ENCODE data around the gene TNRC18. TPM values are rescaled to one million over a fixed set of nuclear protein-coding genes. Genes with fewer than 3 reads are reported as not detected.

Gene TNRC18
- total RNA-seq, 5 donors from 2014 or later (not counting 1 experiment from before 2014, with no cell fraction given), result 58.8 to 71.0 (median 62.6) TPM

DNA sequence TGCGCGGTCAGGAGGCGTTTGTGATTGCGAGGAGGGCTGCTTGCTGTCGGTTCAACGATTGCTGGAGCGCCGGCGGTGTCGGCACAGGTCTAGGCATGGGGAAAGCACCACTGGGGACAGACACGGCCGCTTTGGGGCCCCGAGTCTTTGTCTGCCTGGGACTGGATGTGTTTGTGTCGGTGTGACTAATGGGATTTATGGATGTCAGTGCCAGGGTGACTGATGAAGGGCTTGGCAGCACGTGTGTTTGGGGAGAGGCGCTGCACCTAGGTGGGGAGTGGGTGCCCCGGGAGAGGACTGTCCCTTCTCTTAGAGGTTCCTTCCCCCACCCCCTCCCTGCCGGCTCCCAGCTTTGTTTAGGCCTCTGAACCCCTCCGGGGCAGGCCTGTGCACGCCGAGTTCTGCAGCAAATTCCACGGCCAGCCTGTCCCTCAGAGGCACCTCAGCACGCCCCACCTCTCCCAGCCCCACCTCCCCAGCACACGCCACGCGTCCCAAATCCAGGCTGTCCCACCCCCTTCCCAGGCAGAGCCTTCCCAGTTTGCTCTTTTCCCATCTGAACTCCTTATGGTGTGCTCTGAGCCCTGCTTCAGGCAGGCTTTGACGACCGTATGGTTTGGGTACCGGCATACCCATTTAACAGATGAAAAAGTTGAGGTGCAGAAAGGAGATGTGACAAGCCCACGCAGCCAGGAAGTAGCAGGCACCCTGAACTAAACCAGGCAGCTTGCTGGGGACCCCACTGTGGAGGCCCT lies 6.4 kb upstream of the TNRC18 start:
- Mint-ChIP-seq H3K36me3 (peaks cover 8% of the 10 kb centered on the region), H3K27me3 (peaks cover 42 to 80% of the 10 kb centered on the region in 2 donors), H3K9me3 (peaks cover 0 to 3% (median 0%) of the 10 kb centered on the region in 3 donors), H3K4me3 (peak overlapping the region in 1 of 3 donors; percentile 54), H3K4me1 (peaks cover 16 to 36% (median 26%) of the 10 kb centered on the region in 3 donors), H3K27ac (peak overlapping the region in 1 of 2 donors; percentile 39)
- Histone ChIP-seq H3K36me3 (ENCODE audit: control insufficient read depth in 2 of 2, extremely low read depth in 1 of 2, insufficient read depth in 1 of 2, low read length in 1 of 2) (no peaks in the 10 kb centered on the region), H3K4me1 (ENCODE audit: control insufficient read depth in 1 of 2, extremely low read depth in 1 of 2, insufficient read depth in 2 of 2, low read length in 2 of 2) (peaks cover 3 to 51% of the 10 kb centered on the region in 2 experiments), H3K9me3 (no peaks in the 10 kb centered on the region), H3K27me3 (replicated peaks in 1 of 2; ENCODE audit: control insufficient read depth in 2 of 2, extremely low read depth in 1 of 2, insufficient read depth in 2 of 2, low read length in 1 of 2) (peaks cover 0 to 84% of the 10 kb centered on the region in 2 experiments), H3K27ac (ENCODE audit: low read length) (no peak overlapping the region), H3K4me3 (ENCODE audit: control insufficient read depth in 1 of 2, extremely low read depth in 1 of 2, low read length in 1 of 2) (no peak overlapping the region)
- peak in 1 of 4 experiments; percentile 23 for ATAC-seq (replicated peaks in 1 of 4)
- peak in 1 of 35 experiments; percentile 23 for DNase-seq
- 22% methylated on average over 23 of the region's 30 CpGs for WGBS (ENCODE audit: insufficient coverage)
- ChIA-PET CTCF (no interaction called here), POLR2A (no interaction called here)

DNA sequence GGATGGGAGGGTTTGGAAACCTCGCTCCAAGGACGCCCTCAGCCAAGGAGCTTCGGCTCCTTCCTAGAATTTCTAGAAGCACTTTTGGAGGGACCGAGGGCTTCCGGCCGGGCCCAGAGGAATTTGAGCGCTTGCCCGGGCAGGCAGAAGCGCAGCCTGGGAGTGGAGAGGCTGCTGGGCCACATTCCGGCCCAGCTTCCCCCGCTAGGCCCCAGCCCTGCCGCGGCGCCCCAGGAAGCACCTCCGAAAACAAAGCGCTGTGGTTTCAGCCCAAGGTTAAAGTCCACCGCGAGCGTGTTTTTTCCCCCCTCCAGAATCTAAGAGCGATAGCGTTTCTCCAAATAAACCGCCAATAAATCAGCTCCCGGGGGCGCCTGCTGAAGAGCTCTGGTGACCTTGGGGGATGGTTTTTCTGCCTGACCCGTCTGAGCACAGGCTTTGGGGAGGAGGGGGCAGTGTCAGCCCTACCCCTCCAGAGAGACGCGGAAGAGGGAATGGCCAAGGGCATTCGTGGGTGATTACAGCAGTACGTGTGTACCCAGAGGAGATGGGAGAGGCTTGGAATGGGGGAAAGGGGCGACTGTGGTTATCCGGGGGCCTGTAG lies 5.7 kb upstream of the TNRC18 start:
- peak overlapping the region in 1 of 2 donors; percentile 20 for H3K27ac Mint-ChIP-seq
- H3K27me3 Mint-ChIP-seq, result peaks cover 47 to 79% of the 10 kb centered on the region in 2 donors
- WGBS (ENCODE audit: insufficient coverage), result 3% methylated on average over 18 of the region's 31 CpGs
- DNase-seq, result no peak
- peak in 1 of 4 experiments; percentile 17 for ATAC-seq (replicated peaks in 1 of 4)
- H3K4me1 Mint-ChIP-seq, result peaks cover 23 to 43% (median 31%) of the 10 kb centered on the region in 3 donors
- H3K4me3 Mint-ChIP-seq, result peak overlapping the region in 1 of 3 donors; percentile 54
- H3K9me3 Mint-ChIP-seq, result peaks cover 0 to 3% (median 0%) of the 10 kb centered on the region in 3 donors
- POLR2A ChIA-PET, result no interaction called here
- Histone ChIP-seq H3K4me1 (ENCODE audit: control insufficient read depth in 1 of 2, extremely low read depth in 1 of 2, insufficient read depth in 2 of 2, low read length in 2 of 2) (peaks cover 5 to 57% of the 10 kb centered on the region in 2 experiments), H3K36me3 (ENCODE audit: control insufficient read depth in 2 of 2, extremely low read depth in 1 of 2, insufficient read depth in 1 of 2, low read length in 1 of 2) (no peaks in the 10 kb centered on the region), H3K27me3 (replicated peaks in 1 of 2; ENCODE audit: control insufficient read depth in 2 of 2, extremely low read depth in 1 of 2, insufficient read depth in 2 of 2, low read length in 1 of 2) (peaks cover 0 to 89% of the 10 kb centered on the region in 2 experiments), H3K27ac (ENCODE audit: low read length) (no peak overlapping the region), H3K4me3 (ENCODE audit: control insufficient read depth in 1 of 2, extremely low read depth in 1 of 2, low read length in 1 of 2) (no peak overlapping the region), H3K9me3 (no peaks in the 10 kb centered on the region)
- CTCF ChIA-PET, result no interaction called here
- H3K36me3 Mint-ChIP-seq, result peaks cover 3% of the 10 kb centered on the region

DNA sequence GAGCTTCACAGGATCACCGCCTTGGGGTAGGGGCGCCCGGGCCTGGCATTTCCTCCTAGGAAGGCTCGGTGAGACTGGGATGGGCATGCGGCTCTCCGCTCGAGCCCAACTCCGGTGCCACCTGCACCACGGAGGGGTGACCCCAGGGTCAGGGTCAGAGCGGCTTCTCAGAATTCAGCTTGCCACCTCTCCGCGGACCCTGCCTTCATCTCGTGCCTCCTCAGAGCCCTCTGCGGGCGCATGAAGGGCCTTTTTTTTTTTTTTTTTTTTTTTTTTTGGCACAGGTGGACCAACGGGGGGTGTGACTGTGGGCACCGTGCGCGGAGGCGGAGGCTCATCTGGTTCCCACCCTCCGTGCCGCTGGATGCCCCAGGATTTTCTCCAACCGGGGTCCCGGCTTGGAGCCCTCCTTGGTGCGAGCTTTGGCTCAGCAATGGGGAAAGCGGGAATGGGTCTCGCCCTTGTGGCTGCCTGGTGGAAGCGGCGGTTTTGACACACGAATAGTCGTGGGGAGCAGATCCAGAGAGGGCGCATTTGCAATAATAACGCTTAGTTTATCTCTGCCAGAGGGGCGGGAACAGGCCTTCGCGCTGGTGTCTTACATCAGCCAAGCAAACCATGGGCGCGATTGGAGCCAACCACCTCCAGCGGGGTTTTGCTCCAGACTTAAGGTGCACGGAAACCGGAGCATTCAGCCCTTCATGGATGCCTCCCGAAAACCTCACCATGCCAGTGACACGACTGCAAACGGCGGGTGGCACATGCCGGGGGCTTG lies 5.0 kb upstream of the TNRC18 start:
- H3K9me3 ChIP-seq, result no peaks in the 10 kb centered on the region
- WGBS (ENCODE audit: insufficient coverage), result 3% methylated on average over 37 of the region's 46 CpGs
- DNase-seq, result peak in 2 of 35 experiments; percentile 11 to 19
- H3K27me3 ChIP-seq (replicated peaks in 1 of 2; ENCODE audit: control insufficient read depth in 2 of 2, extremely low read depth in 1 of 2, insufficient read depth in 2 of 2, low read length in 1 of 2), result peaks cover 0 to 95% of the 10 kb centered on the region in 2 experiments
- no peak overlapping the region for H3K27ac ChIP-seq (ENCODE audit: low read length)
- peaks cover 8 to 64% of the 10 kb centered on the region in 2 experiments for H3K4me1 ChIP-seq (ENCODE audit: control insufficient read depth in 1 of 2, extremely low read depth in 1 of 2, insufficient read depth in 2 of 2, low read length in 2 of 2)
- H3K4me3 ChIP-seq (ENCODE audit: control insufficient read depth in 1 of 2, extremely low read depth in 1 of 2, low read length in 1 of 2), result no peak overlapping the region
- no peaks in the 10 kb centered on the region for H3K36me3 ChIP-seq (ENCODE audit: control insufficient read depth in 2 of 2, extremely low read depth in 1 of 2, insufficient read depth in 1 of 2, low read length in 1 of 2)
- ChIA-PET CTCF (no interaction called here), POLR2A (no interaction called here)
- Mint-ChIP-seq H3K27ac (no peak overlapping the region), H3K4me3 (peak overlapping the region in 1 of 3 donors; percentile 54), H3K36me3 (peaks cover 3% of the 10 kb centered on the region), H3K27me3 (peaks cover 48 to 79% of the 10 kb centered on the region in 2 donors), H3K9me3 (peaks cover 0 to 3% (median 0%) of the 10 kb centered on the region in 3 donors), H3K4me1 (peaks cover 26 to 47% (median 35%) of the 10 kb centered on the region in 3 donors)
- ATAC-seq (replicated peaks in 1 of 4), result no peak

DNA sequence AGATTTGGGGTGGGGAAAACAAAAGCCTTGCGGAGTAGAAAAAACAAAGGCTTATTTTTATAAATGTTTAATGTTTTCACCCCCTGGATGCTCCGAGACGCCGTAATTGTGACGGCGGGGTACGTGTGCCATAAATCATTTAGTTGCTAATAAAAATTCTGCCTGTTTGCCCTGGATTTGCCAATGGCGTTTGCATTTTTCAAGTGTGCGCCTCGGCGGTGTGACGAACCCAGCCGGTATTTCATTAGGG lies 2.5 kb upstream of the TNRC18 start:
- H3K27ac Mint-ChIP-seq, result no peak overlapping the region
- 3% methylated on average over 12 of the region's 13 CpGs for WGBS (ENCODE audit: insufficient coverage)
- Histone ChIP-seq H3K36me3 (ENCODE audit: control insufficient read depth in 2 of 2, extremely low read depth in 1 of 2, insufficient read depth in 1 of 2, low read length in 1 of 2) (no peaks in the 10 kb centered on the region), H3K4me3 (ENCODE audit: control insufficient read depth in 1 of 2, extremely low read depth in 1 of 2, low read length in 1 of 2) (no peak overlapping the region), H3K27me3 (replicated peaks in 1 of 2; ENCODE audit: control insufficient read depth in 2 of 2, extremely low read depth in 1 of 2, insufficient read depth in 2 of 2, low read length in 1 of 2) (peaks cover 0 to 95% of the 10 kb centered on the region in 2 experiments), H3K4me1 (ENCODE audit: control insufficient read depth in 1 of 2, extremely low read depth in 1 of 2, insufficient read depth in 2 of 2, low read length in 2 of 2) (peaks cover 14 to 87% of the 10 kb centered on the region in 2 experiments), H3K27ac (ENCODE audit: low read length) (no peak overlapping the region), H3K9me3 (no peaks in the 10 kb centered on the region)
- peak in 1 of 35 experiments; percentile 28 for DNase-seq
- H3K9me3 Mint-ChIP-seq, result no peaks in the 10 kb centered on the region
- H3K4me3 Mint-ChIP-seq, result peak overlapping the region in 1 of 3 donors; percentile 82
- peaks cover 33 to 62% (median 47%) of the 10 kb centered on the region in 3 donors for H3K4me1 Mint-ChIP-seq
- peaks cover 42 to 71% of the 10 kb centered on the region in 2 donors for H3K27me3 Mint-ChIP-seq
- POLR2A ChIA-PET, result interaction anchor here in 1 of 2 donors (1.4 kb wide), 1 partner anchor 29 kb away, joined by 3 read pairs; no protein-coding TSS in a partner anchor
- no peaks in the 10 kb centered on the region for H3K36me3 Mint-ChIP-seq
- CTCF ChIA-PET, result no interaction called here
- no peak for ATAC-seq (replicated peaks in 1 of 4)

DNA sequence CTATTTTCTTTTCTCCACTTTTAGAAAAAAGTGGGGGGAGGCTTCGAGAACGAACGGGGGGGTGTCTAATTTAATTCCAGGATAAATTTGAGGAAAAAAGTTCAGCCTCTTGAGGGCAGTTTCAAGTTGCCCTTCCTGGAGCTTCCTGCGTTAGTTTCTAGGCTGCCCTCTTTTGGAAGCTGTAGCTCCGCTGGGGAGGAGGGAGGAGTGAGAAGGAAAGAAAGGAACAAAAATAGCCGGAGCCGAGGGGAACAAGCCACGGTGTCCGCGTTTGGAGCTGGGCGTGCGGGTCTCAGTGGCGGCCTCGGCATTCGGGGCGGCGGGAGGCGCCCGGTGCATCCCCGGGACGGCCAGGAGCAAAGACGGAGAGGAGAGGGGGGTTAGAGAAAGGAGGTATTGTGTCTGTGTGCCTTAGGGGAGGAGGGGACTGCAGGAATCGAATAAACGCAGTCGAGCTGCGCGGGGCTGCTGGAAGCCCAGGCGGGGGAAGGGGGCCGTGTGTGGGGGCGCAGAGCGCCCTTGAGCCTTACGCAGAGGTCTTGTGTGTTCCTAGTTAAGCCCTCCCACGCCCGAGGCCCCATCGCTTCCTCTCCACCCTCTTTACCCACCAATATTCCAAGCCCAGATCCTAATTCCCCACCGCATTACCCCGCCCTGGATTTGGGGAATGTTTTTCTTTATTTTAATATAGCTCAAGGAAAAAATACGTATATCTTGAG lies 2.0 kb upstream of the TNRC18 start:
- CTCF ChIA-PET, result no interaction called here
- WGBS (ENCODE audit: insufficient coverage), result under 1% methylated on average over 22 of the region's 38 CpGs
- H3K27ac Mint-ChIP-seq, result peak overlapping the region in 1 of 2 donors; percentile 70
- H3K36me3 ChIP-seq (ENCODE audit: control insufficient read depth in 2 of 2, extremely low read depth in 1 of 2, insufficient read depth in 1 of 2, low read length in 1 of 2), result no peaks in the 10 kb centered on the region
- no peaks in the 10 kb centered on the region for H3K9me3 Mint-ChIP-seq
- DNase-seq (peak in 1 of 35 experiments; percentile 18), ATAC-seq (replicated peaks in 1 of 4) (no peak)
- POLR2A ChIA-PET, result interaction anchor here in 1 of 2 donors (1.4 kb wide), 1 partner anchor 29 kb away, joined by 3 read pairs; no protein-coding TSS in a partner anchor
- peak overlapping the region in 1 of 2 donors; percentile 6 for H3K4me3 ChIP-seq (ENCODE audit: control insufficient read depth in 1 of 2, extremely low read depth in 1 of 2, low read length in 1 of 2)
- peaks cover 0 to 95% of the 10 kb centered on the region in 2 experiments for H3K27me3 ChIP-seq (replicated peaks in 1 of 2; ENCODE audit: control insufficient read depth in 2 of 2, extremely low read depth in 1 of 2, insufficient read depth in 2 of 2, low read length in 1 of 2)
- no peaks in the 10 kb centered on the region for H3K9me3 ChIP-seq
- no peak overlapping the region for H3K27ac ChIP-seq (ENCODE audit: low read length)
- peak overlapping the region in 2 of 3 donors; percentile 34 to 82 for H3K4me3 Mint-ChIP-seq
- peaks cover 16 to 92% of the 10 kb centered on the region in 2 experiments for H3K4me1 ChIP-seq (ENCODE audit: control insufficient read depth in 1 of 2, extremely low read depth in 1 of 2, insufficient read depth in 2 of 2, low read length in 2 of 2)
- H3K36me3 Mint-ChIP-seq, result no peaks in the 10 kb centered on the region
- H3K4me1 Mint-ChIP-seq, result peaks cover 33 to 64% (median 47%) of the 10 kb centered on the region in 3 donors
- peaks cover 42 to 71% of the 10 kb centered on the region in 2 donors for H3K27me3 Mint-ChIP-seq
